GM21737 (cell line): Measurements from ENCODE around the gene RTN4RL1.
"Not testable (repeated sequence)": the region's sequence is repeated elsewhere in the genome, so short reads cannot be mapped to it uniquely, and the experiment has no call there.

Experiments
- ATAC-seq: cut with Tn5 transposase; IDR thresholded peaks from one replicate; pipeline ENCODE4 v1.9.1; 2021; ENCODE audit warnings: mild to moderate bottlenecking, moderate library complexity; ENCODE audit not compliant: unreplicated experiment

The RTN4RL1 gene

GRCh38 chr17:2008332-2009126, 16.6 kb downstream of the RTN4RL1 start:
- no peak for ATAC-seq

GRCh38 chr17:2004435-2004952, 20.6 kb downstream of the RTN4RL1 start:
- no peak for ATAC-seq

DNA sequence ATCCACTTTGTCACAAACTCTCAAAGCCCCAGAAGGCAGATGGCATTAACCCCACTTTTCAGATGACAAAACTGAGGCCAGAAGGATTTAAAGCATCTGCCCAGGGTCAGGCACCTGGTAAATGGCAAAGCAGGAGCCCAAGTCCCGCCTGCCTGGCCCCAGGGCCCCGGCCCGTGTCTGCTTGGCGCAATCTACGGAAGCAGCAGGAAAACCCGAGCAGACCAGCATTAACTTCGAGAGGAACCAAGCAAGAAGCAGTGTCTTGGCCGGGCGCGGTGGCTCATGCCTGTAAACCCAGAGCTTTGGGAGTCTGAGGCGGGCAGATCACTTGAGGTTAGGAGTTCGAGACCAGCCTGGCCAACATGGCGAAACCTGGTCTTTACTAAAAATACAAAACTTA, 21.6 kb downstream of the RTN4RL1 start:
- ATAC-seq, result no peak

DNA sequence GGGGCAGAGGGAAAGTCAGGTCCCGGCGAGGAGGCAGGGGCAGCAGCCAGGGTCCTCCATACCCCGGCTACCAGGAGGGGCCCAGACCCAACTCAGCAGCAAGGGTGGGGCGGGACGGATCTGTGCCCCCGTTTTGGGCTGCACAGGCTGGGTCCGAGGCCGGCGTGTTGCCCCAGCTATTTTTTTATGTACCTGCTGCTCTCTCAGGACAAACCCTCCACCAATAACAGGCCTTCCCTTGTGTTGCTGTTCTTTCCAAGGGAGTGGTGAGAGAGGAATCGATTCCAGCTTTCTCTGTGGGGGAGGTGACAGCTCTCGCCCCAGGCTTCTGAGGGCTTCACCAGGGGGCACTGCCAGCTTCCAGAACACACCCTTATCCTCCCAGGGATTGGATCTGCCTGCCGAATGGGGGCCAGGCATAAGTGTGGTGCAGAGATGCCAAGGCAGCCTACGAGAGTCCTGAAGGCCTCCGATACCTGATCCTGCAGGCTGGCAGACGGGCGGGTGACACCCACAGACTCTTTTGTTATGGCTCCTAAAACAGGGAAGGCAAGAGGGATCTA, 22.3 kb downstream of the RTN4RL1 start:
- ATAC-seq, result no peak

- ATAC-seq, result no peak
These were observed 25.4 kb downstream of the RTN4RL1 start for GRCh38 chr17:1999557-2000251.

DNA sequence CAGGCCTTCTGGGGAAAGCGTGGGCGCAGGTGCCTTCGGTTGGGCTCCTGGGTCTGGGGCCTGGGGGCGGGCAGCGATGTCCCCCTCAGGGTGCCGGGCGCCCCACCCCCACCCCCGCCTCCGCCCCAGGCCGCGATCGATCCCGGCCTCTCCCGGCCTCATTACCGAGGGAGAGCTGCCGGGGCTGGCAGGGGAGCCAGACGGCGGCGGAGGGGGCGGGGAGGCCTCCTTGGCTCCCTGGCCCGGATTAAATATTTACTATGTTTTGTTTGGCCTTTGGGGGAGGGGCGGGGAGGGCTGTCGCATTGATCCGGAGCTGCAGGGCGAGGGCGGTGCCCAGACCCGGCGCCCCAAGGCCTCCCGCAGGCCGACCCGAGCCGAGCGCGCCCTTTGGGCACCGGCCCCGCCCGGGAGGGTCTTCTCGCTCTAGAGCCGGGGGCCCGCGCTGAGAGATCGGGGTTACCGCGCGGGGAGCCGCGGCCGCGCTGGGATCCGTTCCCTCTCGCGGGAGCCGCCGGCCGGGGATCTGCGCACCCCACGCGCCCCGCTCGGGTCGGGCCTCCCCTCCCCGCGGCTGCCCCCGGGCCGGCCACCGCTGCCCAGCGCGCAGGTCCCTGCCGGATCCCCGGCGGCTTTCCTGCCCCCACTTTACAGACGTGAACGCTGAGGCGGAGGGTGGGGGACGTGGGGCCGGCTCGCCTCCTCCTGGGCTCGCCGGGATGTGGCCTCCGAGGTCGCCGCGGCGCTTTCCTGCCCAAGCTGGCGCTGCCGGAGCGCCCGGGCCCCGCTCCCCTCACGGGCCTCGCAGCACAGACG, 27.0 kb downstream of the RTN4RL1 start:
- no peak for ATAC-seq

- no peak for ATAC-seq
These were observed 27.7 kb downstream of the RTN4RL1 start for GRCh38 chr17:1997289-1997926.

DNA sequence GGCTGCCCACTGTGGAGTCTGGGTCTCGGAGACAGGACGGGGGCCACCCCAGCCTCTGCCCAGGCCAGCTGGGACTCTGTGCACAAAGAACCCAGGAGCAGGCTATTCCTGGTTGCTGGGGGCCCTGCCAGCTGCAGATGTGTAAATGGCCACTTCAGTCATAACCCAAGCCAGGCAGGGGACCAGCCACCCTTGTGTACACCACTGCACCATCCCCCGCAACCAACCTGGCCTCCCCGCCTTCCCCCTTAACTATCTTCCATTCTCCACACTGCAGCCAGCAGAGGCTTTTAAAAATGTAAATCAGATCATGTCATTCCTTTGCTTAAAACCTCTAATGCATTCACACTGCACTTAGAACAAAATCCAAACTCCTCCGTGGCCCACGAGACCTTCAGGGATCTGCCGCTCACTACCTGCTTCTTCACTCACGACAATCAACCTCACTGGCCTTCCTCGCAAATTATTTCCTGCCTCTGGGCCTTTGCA, 28.3 kb downstream of the RTN4RL1 start:
- ATAC-seq, result no peak

- no peak for ATAC-seq
These were observed 29.0 kb downstream of the RTN4RL1 start for GRCh38 chr17:1995907-1996799.

- ATAC-seq, result no peak
These were observed 29.7 kb downstream of the RTN4RL1 start for GRCh38 chr17:1995321-1995892.

DNA sequence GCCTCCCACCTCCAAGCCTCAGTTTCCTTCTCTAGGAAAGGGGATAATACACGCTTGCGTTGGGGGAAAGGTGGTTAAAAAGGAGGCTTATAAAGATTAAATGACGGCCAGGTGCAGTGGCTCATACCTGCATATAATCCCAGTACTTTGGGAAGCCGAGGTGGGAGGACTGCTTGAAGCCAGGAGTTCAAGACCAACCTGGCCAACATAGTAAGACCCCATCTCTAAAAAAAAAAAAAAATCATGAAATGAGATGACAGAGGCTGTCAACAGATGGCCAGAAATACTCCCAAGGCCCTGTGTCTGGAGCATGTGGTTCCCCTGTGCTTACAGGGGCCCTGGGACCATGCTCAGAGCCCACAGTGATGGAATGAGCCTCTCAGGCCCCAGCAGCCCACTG, 30.4 kb downstream of the RTN4RL1 start:
- no peak for ATAC-seq

- ATAC-seq, result no peak
These were observed 32.6 kb downstream of the RTN4RL1 start for GRCh38 chr17:1992541-1992940.

DNA sequence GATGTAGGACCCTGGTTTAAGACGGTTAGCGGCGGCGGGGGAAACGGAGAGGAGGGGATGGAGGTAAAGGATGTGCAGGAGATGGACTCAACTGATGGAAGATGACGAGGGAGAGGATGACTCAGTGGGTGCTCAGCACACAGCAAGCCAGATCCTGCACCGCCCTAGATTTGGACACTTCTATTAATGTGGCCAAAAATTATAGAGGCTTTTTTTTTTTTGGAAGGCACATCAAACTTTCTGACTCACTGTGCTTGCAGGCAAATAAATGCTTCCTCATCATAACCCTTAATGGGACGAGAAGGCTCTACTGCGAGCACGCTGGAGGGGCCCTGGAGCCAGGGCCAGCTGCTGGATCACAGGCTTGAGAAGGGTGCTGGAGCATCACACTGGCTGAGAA, 36.0 kb downstream of the RTN4RL1 start:
- ATAC-seq, result no peak

DNA sequence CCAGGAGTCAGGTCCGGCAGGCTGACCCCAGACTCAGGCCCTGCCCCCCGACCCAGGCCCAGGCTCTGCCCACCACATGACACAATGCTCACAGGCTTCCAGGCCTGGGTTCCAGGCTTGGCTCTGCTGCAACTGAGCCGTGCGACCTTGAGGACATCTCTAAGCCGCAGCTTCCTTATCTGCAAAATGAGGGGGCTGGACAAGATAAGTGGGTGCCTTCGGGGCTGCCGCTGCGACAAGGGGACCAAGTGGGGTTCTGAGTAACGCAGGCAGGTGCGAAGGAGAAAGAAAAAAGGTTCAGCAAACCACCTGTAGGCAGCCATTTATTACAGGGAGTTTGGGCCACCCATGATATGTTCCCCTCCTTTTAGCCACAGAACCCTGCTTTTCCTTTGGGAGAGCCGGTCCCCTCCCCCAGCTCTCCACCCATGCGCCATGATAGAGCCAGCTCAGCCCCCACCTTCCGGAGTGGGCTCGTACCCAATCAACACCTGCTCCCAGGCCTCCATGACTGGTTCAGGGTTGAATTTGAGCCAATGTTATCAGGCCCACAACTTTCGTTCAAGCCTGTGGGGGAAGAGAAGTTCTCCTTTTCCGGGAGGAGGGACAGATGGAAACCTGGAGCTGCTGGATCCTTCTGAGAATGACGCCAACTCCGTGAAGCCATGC, 38.2 kb downstream of the RTN4RL1 start:
- ATAC-seq, result no peak

GRCh38 chr17:1985686-1986085, 39.4 kb downstream of the RTN4RL1 start:
- no peak for ATAC-seq

GRCh38 chr17:1985093-1985492, 40.0 kb downstream of the RTN4RL1 start:
- ATAC-seq, result no peak

- ATAC-seq, result not testable (repeated sequence)
These were observed 42.3 kb downstream of the RTN4RL1 start for GRCh38 chr17:1982793-1983366.

GRCh38 chr17:1980665-1981250, 44.4 kb downstream of the RTN4RL1 start:
- no peak for ATAC-seq
